Activated CD8-positive, alpha-beta T cell treated with anti-CD3 and anti-CD28 coated beads for 36 hours (primary cell): ENCODE measurements around the gene SOS2. TPM values are rescaled to one million over a fixed set of nuclear protein-coding genes. Genes with fewer than 3 reads are reported as not detected.
"Not testable (repeated sequence)": the region's sequence is repeated elsewhere in the genome, so short reads cannot be mapped to it uniquely, and the experiment has no call there.

Experiments used
- ATAC-seq: fragments of 200-7000 bp; cut with Tn5 transposase; one replicate; pipeline ENCODE4 v1.10.0; 2021; ENCODE audit warnings: mild to moderate bottlenecking, moderate library complexity
- CTCF ChIA-PET: fragments of 350-600 bp; sonication (Branson Sonifier 250); formaldehyde crosslinking; loops from one replicate; lab custom pipeline; 2021; ENCODE audit warnings: antibody characterized with exemption; lab: Charles Lee
- POLR2A ChIA-PET: fragments of 350-600 bp; sonication (Branson Sonifier 250); formaldehyde crosslinking; loops from one replicate; lab custom pipeline; 2021; ENCODE audit warnings: antibody characterized with exemption; lab: Charles Lee
- DNase-seq: peaks from one replicate; pipeline ENCODE4 v3.0.0-alpha.2; 2020
- H3K27ac Mint-ChIP-seq: one replicate; pipeline ENCODE4 v1.8.0; 2021; ENCODE audit warnings: mild to moderate bottlenecking, mixed read lengths
- H3K27me3 Mint-ChIP-seq: one replicate; pipeline ENCODE4 v1.8.0; 2021; ENCODE audit warnings: mixed read lengths
- H3K36me3 Mint-ChIP-seq: one replicate; pipeline ENCODE4 v1.8.0; 2021; ENCODE audit warnings: low read depth, mixed read lengths
- H3K4me1 Mint-ChIP-seq: one replicate; pipeline ENCODE4 v1.8.0; 2021; ENCODE audit warnings: low read depth, mixed read lengths
- H3K4me3 Mint-ChIP-seq: one replicate; pipeline ENCODE4 v1.8.0; 2021; ENCODE audit warnings: mild to moderate bottlenecking, moderate library complexity, mixed read lengths
- H3K9me3 Mint-ChIP-seq: one replicate; pipeline ENCODE4 v1.8.0; 2021; ENCODE audit warnings: mixed read lengths
- intact Hi-C: fragments of 100-400 bp; cut with micrococcal nuclease; formaldehyde crosslinking; loops from one replicate; pipeline ENCODE4 v1.10.0; 2022
- total RNA-seq, 2 experiments: library from RNA; stranded (reverse); gene quantifications; one replicate each; pipeline ENCODE4 v1.2.3, GENCODE V29; 2021
- TF ChIP-seq, protein P1 (sequence below): fragments of 200-600 bp; IDR thresholded peaks from one replicate; pipeline ENCODE4 v1.8.0; 2022; ENCODE audit warnings: antibody characterized with exemption, mild to moderate bottlenecking

Gene SOS2
- total RNA-seq, 2 experiments from 2014 or later: 14.7 to 16.4 TPM

DNA sequence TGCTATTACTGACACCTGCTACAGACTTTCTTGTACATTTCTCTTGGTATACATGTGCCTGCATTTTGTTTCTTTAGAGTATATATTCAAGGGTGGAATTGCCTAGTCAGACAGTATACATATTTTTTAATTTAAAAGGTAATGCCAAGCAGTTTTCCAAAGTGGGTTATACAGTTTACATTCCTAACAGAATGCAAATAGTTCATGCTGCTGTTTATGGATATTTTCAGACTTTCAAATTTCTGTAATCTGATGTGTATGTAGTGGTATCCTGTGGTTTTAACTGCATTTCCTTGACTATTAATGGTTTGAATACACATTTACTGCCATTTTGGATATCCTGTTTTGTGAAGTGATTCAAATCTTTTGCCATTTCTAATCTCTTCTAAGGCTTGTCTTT lies 59.5 kb downstream of the SOS2 start:
- Mint-ChIP-seq H3K4me3 (no peak overlapping the region), H3K4me1 (no peaks in the 10 kb centered on the region), H3K27me3 (no peaks in the 10 kb centered on the region), H3K36me3 (peaks cover 2% of the 10 kb centered on the region), H3K9me3 (no peaks in the 10 kb centered on the region), H3K27ac (no peak overlapping the region)
- CTCF ChIA-PET: no interaction called here
- POLR2A ChIA-PET: no interaction called here
- intact Hi-C loops: no loop called here
- TF ChIP-seq, protein P1, sequence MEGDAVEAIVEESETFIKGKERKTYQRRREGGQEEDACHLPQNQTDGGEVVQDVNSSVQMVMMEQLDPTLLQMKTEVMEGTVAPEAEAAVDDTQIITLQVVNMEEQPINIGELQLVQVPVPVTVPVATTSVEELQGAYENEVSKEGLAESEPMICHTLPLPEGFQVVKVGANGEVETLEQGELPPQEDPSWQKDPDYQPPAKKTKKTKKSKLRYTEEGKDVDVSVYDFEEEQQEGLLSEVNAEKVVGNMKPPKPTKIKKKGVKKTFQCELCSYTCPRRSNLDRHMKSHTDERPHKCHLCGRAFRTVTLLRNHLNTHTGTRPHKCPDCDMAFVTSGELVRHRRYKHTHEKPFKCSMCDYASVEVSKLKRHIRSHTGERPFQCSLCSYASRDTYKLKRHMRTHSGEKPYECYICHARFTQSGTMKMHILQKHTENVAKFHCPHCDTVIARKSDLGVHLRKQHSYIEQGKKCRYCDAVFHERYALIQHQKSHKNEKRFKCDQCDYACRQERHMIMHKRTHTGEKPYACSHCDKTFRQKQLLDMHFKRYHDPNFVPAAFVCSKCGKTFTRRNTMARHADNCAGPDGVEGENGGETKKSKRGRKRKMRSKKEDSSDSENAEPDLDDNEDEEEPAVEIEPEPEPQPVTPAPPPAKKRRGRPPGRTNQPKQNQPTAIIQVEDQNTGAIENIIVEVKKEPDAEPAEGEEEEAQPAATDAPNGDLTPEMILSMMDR: no peak
- ATAC-seq (no peak), DNase-seq (no peak)

DNA sequence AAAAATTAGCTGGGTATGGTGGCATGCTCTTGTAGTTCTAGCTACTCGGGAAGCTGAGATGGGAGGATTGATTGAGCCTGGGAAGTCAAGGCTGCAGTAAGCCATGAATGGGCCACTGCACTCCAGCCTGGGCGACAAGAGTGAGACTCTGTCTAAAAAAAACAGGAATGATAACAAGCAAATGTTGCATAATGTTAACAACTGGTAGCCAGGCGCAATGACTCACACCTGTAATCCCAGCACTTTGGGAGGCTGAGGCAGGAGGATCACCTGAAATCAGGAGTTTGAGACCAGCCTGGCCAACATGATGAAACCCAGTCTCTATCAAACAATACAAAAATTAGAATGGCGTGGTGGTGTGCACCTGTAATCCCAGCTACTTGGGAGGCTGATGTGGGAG lies 64.0 kb downstream of the SOS2 start:
- intact Hi-C loops, H3K9me3 Mint-ChIP-seq, ATAC-seq, H3K4me1 Mint-ChIP-seq, H3K36me3 Mint-ChIP-seq, H3K27ac Mint-ChIP-seq, H3K27me3 Mint-ChIP-seq, H3K4me3 Mint-ChIP-seq, DNase-seq: not testable (repeated sequence)
- ChIA-PET CTCF (interaction anchor here (0.6 to 1.8 kb wide), 3 partner anchors 9 to 53 kb away, joined by 3 to 6 read pairs (median 3); no protein-coding TSS in a partner anchor), POLR2A (interaction anchor here (0.7 kb wide), 2 partner anchors 71 to 420 kb away, joined by 3 to 4 read pairs; no protein-coding TSS in a partner anchor)

DNA sequence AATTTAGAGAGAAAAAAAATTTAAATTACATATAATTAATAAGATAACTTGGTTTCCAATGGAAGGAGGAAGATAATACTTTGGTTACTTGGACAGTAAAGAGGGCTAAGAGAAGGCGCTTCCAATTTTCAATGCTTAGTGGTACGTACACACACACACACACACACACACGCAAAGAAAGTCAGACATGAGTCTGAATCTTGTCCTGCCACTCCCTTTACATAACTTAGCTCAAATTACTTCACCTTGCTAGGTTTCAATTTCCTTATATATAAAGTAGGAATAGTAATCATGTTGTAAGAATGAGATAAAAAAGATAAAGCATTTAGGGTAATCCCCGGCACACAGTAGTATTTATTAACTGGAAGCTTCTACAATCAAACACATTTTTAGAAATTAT lies 75.3 kb downstream of the SOS2 start:
- peaks cover 8% of the 10 kb centered on the region for H3K36me3 Mint-ChIP-seq
- H3K27ac Mint-ChIP-seq: no peak overlapping the region
- H3K9me3 Mint-ChIP-seq: no peaks in the 10 kb centered on the region
- TF ChIP-seq, protein P1: no peak
- H3K4me3 Mint-ChIP-seq: no peak overlapping the region
- no peak for ATAC-seq
- ChIA-PET POLR2A (interaction anchor here (0.6 to 1.1 kb wide), 2 partner anchors 22 to 112 kb away, joined by 3 to 5 read pairs; no protein-coding TSS in a partner anchor), CTCF (interaction anchor here (1.2 to 1.6 kb wide), 2 partner anchors 10 to 276 kb away, joined by 3 to 6 read pairs; no protein-coding TSS in a partner anchor)
- intact Hi-C loops: no loop called here
- H3K27me3 Mint-ChIP-seq: no peaks in the 10 kb centered on the region
- H3K4me1 Mint-ChIP-seq: no peaks in the 10 kb centered on the region
- no peak for DNase-seq

DNA sequence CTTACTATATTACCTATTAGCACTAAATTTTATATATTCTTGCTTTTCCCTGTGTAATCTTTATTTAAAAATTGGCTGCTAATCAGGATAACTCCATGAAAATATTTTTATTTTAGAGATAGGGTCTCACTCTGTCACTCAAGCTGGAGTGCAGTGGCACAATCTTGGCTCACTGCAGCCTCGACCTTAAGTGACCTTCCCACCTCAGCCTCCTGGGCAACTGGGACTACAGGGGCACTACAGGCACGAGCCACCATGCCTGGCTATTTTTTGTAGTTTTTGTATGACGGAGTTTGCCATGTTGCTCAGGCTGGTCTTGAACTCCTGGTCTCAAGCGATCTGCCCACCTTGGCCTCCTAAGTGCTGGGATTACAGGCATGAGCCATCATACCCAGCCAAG lies 82.6 kb downstream of the SOS2 start:
- POLR2A ChIA-PET: no interaction called here
- DNase-seq: no peak
- no peaks in the 10 kb centered on the region for H3K27me3 Mint-ChIP-seq
- intact Hi-C loops: no loop called here
- no peak for ATAC-seq
- no peak overlapping the region for H3K27ac Mint-ChIP-seq
- CTCF ChIA-PET: no interaction called here
- TF ChIP-seq, protein P1: no peak
- no peak overlapping the region for H3K4me3 Mint-ChIP-seq
- no peaks in the 10 kb centered on the region for H3K9me3 Mint-ChIP-seq
- H3K4me1 Mint-ChIP-seq: no peaks in the 10 kb centered on the region
- peaks cover 7% of the 10 kb centered on the region for H3K36me3 Mint-ChIP-seq

DNA sequence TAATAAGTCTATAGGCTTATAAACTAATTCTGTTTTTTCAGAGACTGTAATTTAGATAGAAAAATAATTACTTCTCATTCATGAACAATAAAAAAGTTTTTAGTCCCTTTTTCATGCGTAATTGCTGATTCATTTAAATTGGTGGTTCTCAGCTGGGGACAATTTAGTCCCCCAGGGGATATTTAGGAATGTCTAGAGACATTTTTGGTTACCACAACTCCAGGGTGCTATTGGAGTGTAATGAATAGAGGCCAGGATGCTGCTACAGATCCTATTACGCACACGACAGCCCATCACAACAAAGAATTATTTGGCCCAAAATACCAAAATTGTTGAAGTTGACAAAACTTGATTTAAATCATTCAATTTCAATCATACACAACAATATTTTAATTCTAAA lies 92.2 kb downstream of the SOS2 start:
- no peak for DNase-seq
- POLR2A ChIA-PET: interaction anchor here (1.2 kb wide), 1 partner anchor 13 kb away, joined by 3 read pairs; no protein-coding TSS in a partner anchor
- TF ChIP-seq, protein P1: no peak
- Mint-ChIP-seq H3K27ac (no peak overlapping the region), H3K36me3 (no peaks in the 10 kb centered on the region), H3K9me3 (no peaks in the 10 kb centered on the region), H3K4me1 (no peaks in the 10 kb centered on the region), H3K4me3 (no peak overlapping the region), H3K27me3 (no peaks in the 10 kb centered on the region)
- CTCF ChIA-PET: no interaction called here
- ATAC-seq: no peak
- intact Hi-C loops: no loop called here
